Esophagus muscularis mucosa (tissue), 4 donors: ENCODE data around the gene FBLN1.

Source experiments
- CTCF ChIP-seq, 3 experiments: fragments of 200-600 bp in 2 of 3; fragments of 450-650 bp in 1 of 3; sonication (generic) in 2 of 3; IDR thresholded peaks; one replicate each; pipeline ENCODE4 v1.5.1; 2017 to 2019; ENCODE audit warnings: antibody characterized with exemption in 3 of 3, mild to moderate bottlenecking in 2 of 3, moderate library complexity in 1 of 3
- EP300 ChIP-seq: sonication (generic); formaldehyde crosslinking; IDR thresholded peaks from one replicate; pipeline ENCODE4 v1.6.1; 2017; ENCODE audit warnings: antibody characterized with exemption
- POLR2AphosphoS5 ChIP-seq, 2 donors: sonication (generic); formaldehyde crosslinking; IDR thresholded peaks; one replicate each; pipeline ENCODE4 v1.6.1; 2017; ENCODE audit warnings: antibody characterized with exemption in 2 of 2

GRCh38 chr22:45551310-45552016 is 48.8 kb downstream of the FBLN1 start:
- no peak for TF ChIP-seq CTCF (IDR thresholded peaks at IDR 0.05)
- peak in 1 of 2 donors; percentile 42 for TF ChIP-seq POLR2AphosphoS5 (IDR thresholded peaks at IDR 0.05)
- no peak for TF ChIP-seq EP300
